Thyroid gland (tissue), 4 donors: ENCODE measurements around the gene ANKRD12. TPM values are rescaled to one million over a fixed set of nuclear protein-coding genes. Genes with fewer than 3 reads are reported as not detected.

Source experiments
- DNase-seq, 2 donors: peaks; one replicate each; pipeline ENCODE4 v3.0.0-alpha.2; 2019
- H3K27ac ChIP-seq, 3 donors: fragments of 200-600 bp; sonication (generic); 1 replicate in 2 of 3; 2 replicates in 1 of 3; pipeline ENCODE4 v1.5.1; 2016 to 2019; ENCODE audit warnings: mild to moderate bottlenecking in 1 of 3, moderate library complexity in 1 of 3
- H3K27me3 ChIP-seq: fragments of 200-600 bp; sonication (generic); one replicate; pipeline ENCODE4 v1.5.1; 2019
- H3K36me3 ChIP-seq, 2 donors: fragments of 200-600 bp; sonication (generic); one replicate each; pipeline ENCODE4 v1.5.1; 2016 to 2019
- H3K4me1 ChIP-seq, 2 donors: fragments of 200-600 bp; sonication (generic); one replicate each; pipeline ENCODE4 v1.5.1; 2017 to 2019
- H3K4me3 ChIP-seq, 3 donors: fragments of 200-600 bp; sonication (generic); replicated peaks in 1 of 3; 1 replicate in 2 of 3; 2 replicates in 1 of 3; pipeline ENCODE4 v1.5.1; 2016; ENCODE audit warnings: mild to moderate bottlenecking in 1 of 3
- H3K9me3 ChIP-seq: fragments of 200-600 bp; sonication (generic); one replicate; pipeline ENCODE4 v1.5.1; 2017
- POLR2A ChIP-seq, 2 donors: fragments of 450-650 bp; IDR thresholded peaks; one replicate each; pipeline ENCODE4 v1.6.1; 2017; ENCODE audit warnings: antibody characterized with exemption in 2 of 2, mild to moderate bottlenecking in 2 of 2, moderate library complexity in 1 of 2
- WGBS, 2 donors: methylation state at CpG; one replicate each; pipeline ENCODE4 v1.1.5; 2017; 5-methylcytosine and 5-hydroxymethylcytosine counted together
- intact Hi-C: fragments of 100-400 bp; cut with DNase I; formaldehyde crosslinking; loops from one replicate; pipeline ENCODE4 v1.15.1; 2023
- total RNA-seq, 4 donors: library from RNA; depleted of rRNA; stranded (reverse); fragments of >200 nt; gene quantifications; one replicate each; pipeline ENCODE4 v1.2.3, GENCODE V29; 2016
- TF ChIP-seq, protein P1 (sequence below), 6 experiments: fragments of 200-600 bp in 3 of 6; fragments of 450-650 bp in 3 of 6; sonication (generic) in 3 of 6; IDR thresholded peaks; one replicate each; pipeline ENCODE4 v1.5.1; 2016 to 2019; ENCODE audit warnings: antibody characterized with exemption in 6 of 6, mild to moderate bottlenecking in 2 of 6, inconsistent platforms in 1 of 6, moderate library complexity in 1 of 6

The ANKRD12 gene
- total RNA-seq, 4 donors from 2014 or later: 74.6 to 155 (median 109) TPM

DNA sequence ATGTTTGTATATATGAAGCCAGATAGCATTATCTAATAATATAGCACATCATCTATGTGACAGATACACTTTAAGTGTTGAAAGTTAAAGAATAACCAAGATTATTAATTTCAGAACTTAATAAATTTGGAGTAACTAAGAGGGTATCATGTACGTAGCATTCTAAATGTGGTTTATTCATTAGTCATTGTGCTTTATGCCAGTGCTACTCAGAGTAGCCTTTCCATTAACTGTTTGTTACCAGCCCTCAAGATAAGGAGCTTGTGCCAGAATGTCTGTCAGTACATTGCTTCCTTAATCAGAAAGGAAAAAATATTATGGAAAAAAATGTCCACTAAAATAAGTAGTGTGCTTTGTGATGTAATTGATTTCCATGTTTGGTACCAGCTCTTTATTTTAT, 103.1 kb downstream of the ANKRD12 start:
- H3K4me1 ChIP-seq: peaks cover 0 to 4% of the 10 kb centered on the region in 2 donors
- H3K36me3 ChIP-seq: peaks cover 0 to 3% of the 10 kb centered on the region in 2 donors
- no peak overlapping the region for H3K27ac ChIP-seq
- no peaks in the 10 kb centered on the region for H3K27me3 ChIP-seq
- DNase-seq: no peak
- no peaks in the 10 kb centered on the region for H3K9me3 ChIP-seq
- WGBS, 2 donors: 83 to 92% methylated on average over 1 of the region's 1 CpG
- intact Hi-C loops: no loop called here
- TF ChIP-seq, protein P1, sequence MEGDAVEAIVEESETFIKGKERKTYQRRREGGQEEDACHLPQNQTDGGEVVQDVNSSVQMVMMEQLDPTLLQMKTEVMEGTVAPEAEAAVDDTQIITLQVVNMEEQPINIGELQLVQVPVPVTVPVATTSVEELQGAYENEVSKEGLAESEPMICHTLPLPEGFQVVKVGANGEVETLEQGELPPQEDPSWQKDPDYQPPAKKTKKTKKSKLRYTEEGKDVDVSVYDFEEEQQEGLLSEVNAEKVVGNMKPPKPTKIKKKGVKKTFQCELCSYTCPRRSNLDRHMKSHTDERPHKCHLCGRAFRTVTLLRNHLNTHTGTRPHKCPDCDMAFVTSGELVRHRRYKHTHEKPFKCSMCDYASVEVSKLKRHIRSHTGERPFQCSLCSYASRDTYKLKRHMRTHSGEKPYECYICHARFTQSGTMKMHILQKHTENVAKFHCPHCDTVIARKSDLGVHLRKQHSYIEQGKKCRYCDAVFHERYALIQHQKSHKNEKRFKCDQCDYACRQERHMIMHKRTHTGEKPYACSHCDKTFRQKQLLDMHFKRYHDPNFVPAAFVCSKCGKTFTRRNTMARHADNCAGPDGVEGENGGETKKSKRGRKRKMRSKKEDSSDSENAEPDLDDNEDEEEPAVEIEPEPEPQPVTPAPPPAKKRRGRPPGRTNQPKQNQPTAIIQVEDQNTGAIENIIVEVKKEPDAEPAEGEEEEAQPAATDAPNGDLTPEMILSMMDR (IDR thresholded peaks at IDR 0.05): no peak
- TF ChIP-seq POLR2A (IDR thresholded peaks at IDR 0.05): no peak
- no peak overlapping the region for H3K4me3 ChIP-seq

DNA sequence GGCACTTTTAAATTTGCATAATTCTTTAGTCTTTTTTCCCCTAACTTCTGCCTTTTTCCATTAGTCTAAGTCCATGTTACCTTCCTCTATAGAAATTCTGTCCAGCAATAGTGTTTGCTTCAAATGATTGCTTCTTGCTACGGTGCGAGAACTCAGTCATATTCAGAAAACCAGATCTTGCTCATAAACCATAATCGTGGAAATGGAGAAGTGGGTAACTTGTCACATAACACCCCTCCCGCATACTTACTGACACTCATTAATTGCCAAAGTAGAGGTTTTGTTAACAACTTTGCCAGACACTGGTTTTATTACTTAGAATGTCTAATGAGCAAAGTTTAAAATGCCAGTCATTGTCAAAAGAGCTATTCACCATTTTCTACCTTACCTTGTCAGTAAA, 103.7 kb downstream of the ANKRD12 start:
- Histone ChIP-seq H3K9me3 (no peaks in the 10 kb centered on the region), H3K36me3 (peaks cover 0 to 3% of the 10 kb centered on the region in 2 donors), H3K27me3 (no peaks in the 10 kb centered on the region), H3K27ac (no peak overlapping the region), H3K4me3 (no peak overlapping the region), H3K4me1 (peaks cover 0 to 4% of the 10 kb centered on the region in 2 donors)
- 83 to 88% methylated on average over 4 of the region's 4 CpGs for WGBS, 2 donors
- intact Hi-C loops: no loop called here
- TF ChIP-seq, protein P1 (IDR thresholded peaks at IDR 0.05): no peak
- TF ChIP-seq POLR2A (IDR thresholded peaks at IDR 0.05): no peak
- no peak for DNase-seq

DNA sequence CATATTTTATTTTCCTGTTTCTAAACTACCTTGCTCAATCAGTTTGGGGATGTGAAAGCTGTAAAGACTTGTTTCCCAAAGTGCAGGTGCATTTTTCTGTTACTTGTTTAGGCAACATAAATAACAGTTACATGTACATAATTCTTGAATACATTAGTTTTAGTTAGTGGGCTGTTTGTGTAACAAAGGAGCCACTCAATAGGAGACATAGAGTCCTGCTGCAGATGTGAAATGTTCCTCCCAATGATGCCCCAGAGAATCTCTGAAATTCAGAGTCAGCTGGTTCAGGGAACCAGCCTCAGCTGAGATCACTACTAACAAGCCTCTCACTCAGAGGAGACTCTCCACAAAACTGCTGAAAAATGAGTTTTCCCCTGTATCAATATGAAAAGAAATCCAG, 106.4 kb downstream of the ANKRD12 start:
- intact Hi-C loops: no loop called here
- Histone ChIP-seq H3K27me3 (no peaks in the 10 kb centered on the region), H3K36me3 (peaks cover 0 to 3% of the 10 kb centered on the region in 2 donors), H3K27ac (no peak overlapping the region), H3K9me3 (no peaks in the 10 kb centered on the region), H3K4me3 (no peak overlapping the region), H3K4me1 (no peaks in the 10 kb centered on the region)
- no peak for DNase-seq
- TF ChIP-seq, protein P1 (IDR thresholded peaks at IDR 0.05): no peak
- no peak for TF ChIP-seq POLR2A (IDR thresholded peaks at IDR 0.05)

DNA sequence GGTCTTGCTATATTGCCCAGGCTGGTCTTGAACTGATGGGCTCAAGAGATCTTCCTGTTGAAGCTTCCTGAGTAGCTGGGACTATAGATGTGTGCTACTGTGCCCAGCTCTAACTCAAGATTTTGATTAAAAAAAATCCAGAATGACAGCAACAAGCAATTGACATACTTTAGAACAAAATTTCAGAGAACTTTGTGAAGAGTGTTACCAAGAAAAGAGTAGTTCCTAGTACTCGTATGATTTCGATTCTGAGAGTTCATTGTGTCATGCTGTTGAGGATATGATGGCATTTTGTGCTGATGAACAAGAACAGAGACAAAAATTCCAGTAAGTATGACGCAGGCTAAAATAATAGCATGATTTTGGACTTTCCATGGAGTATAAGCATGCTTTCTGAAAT, 107.8 kb downstream of the ANKRD12 start:
- DNase-seq: no peak
- H3K36me3 ChIP-seq: peaks cover 0 to 3% of the 10 kb centered on the region in 2 donors
- intact Hi-C loops: no loop called here
- H3K27ac ChIP-seq: no peak overlapping the region
- no peaks in the 10 kb centered on the region for H3K4me1 ChIP-seq
- TF ChIP-seq, protein P1 (IDR thresholded peaks at IDR 0.05): no peak
- no peak for TF ChIP-seq POLR2A (IDR thresholded peaks at IDR 0.05)
- H3K27me3 ChIP-seq: no peaks in the 10 kb centered on the region
- no peak overlapping the region for H3K4me3 ChIP-seq
- whole genome bisulfite sequencing, 2 donors: 92 to 95% methylated on average over 3 of the region's 3 CpGs
- H3K9me3 ChIP-seq: no peaks in the 10 kb centered on the region

DNA sequence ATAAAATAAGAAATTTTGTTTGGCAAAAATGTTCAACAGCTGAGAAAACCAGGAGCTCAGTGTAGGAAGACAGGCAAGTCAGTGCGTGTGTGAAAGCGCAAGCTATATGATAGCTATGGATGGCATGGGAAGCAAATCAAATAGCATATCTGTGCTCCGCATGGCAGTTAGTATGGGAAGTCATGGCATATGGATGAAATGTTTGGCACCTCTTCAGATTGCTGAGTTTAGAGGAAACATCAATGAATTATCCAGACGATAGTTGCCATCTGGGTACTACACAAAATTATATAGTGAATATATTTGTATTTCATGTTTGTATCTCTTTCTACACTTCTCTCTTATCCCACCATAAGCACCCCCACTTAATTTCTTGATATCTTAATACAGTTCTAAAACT, 112.1 kb downstream of the ANKRD12 start:
- Histone ChIP-seq H3K9me3 (no peaks in the 10 kb centered on the region), H3K4me1 (no peaks in the 10 kb centered on the region), H3K27ac (no peak overlapping the region), H3K27me3 (no peaks in the 10 kb centered on the region), H3K4me3 (no peak overlapping the region), H3K36me3 (no peaks in the 10 kb centered on the region)
- 95 to 99% methylated on average over 4 of the region's 4 CpGs for WGBS, 2 donors
- DNase-seq: no peak
- TF ChIP-seq POLR2A (IDR thresholded peaks at IDR 0.05): no peak
- TF ChIP-seq, protein P1 (IDR thresholded peaks at IDR 0.05): no peak
- intact Hi-C loops: no loop called here
